IgD-negative memory B cell (primary cell): ENCODE data around the gene COL5A3. TPM values are rescaled to one million over a fixed set of nuclear protein-coding genes. Genes with fewer than 3 reads are reported as not detected.

Experiments
- H3K27ac Mint-ChIP-seq, 3 donors: one replicate each; pipeline ENCODE4 v1.8.0; 2020 to 2022; ENCODE audit warnings: mild to moderate bottlenecking in 3 of 3, mixed read lengths in 3 of 3, moderate library complexity in 1 of 3
- H3K27me3 Mint-ChIP-seq: one replicate; pipeline ENCODE4 v1.8.0; 2021; ENCODE audit warnings: mixed read lengths
- H3K36me3 Mint-ChIP-seq: one replicate; pipeline ENCODE4 v1.8.0; 2020; ENCODE audit warnings: mild to moderate bottlenecking, mixed read lengths
- H3K4me1 Mint-ChIP-seq, 3 donors: one replicate each; pipeline ENCODE4 v1.8.0; 2020 to 2022; ENCODE audit warnings: mixed read lengths in 3 of 3, mild to moderate bottlenecking in 1 of 3
- H3K4me3 Mint-ChIP-seq, 4 donors: one replicate each; pipeline ENCODE4 v1.8.0; 2020 to 2022; ENCODE audit warnings: mild to moderate bottlenecking in 4 of 4, mixed read lengths in 4 of 4, moderate library complexity in 3 of 4
- H3K9me3 Mint-ChIP-seq, 3 donors: one replicate each; pipeline ENCODE4 v1.8.0; 2020 to 2021; ENCODE audit warnings: mixed read lengths in 3 of 3, mild to moderate bottlenecking in 1 of 3
- polyA plus RNA-seq: library from polyadenylated mRNA; unstranded; fragments of 300-500 nt; fragmentation: Illumina TruSeq; gene quantifications from one replicate; pipeline ENCODE4 v1.2.3, GENCODE V29; 2021

The COL5A3 gene
- polyA plus RNA-seq, 1 donor from 2014 or later: not detected

- H3K4me3 Mint-ChIP-seq: no peak overlapping the region
These were observed 64.9 kb downstream of the COL5A3 start for GRCh38 chr19:9945319-9945966.

GRCh38 chr19:9943744-9944143 is 66.6 kb downstream of the COL5A3 start:
- H3K27ac Mint-ChIP-seq: no peak overlapping the region
- peaks cover 21% of the 10 kb centered on the region for H3K27me3 Mint-ChIP-seq
- peaks cover 1% of the 10 kb centered on the region for H3K36me3 Mint-ChIP-seq
- peaks cover 4 to 17% (median 12%) of the 10 kb centered on the region in 3 donors for H3K9me3 Mint-ChIP-seq
- H3K4me3 Mint-ChIP-seq: no peak overlapping the region
- H3K4me1 Mint-ChIP-seq: peaks cover 0 to 3% (median 0%) of the 10 kb centered on the region in 3 donors

More at GRCh38 chr19:9945319-9945966, 64.9 kb downstream of the COL5A3 start:
- Mint-ChIP-seq H3K36me3 (peaks cover 1% of the 10 kb centered on the region), H3K27me3 (peaks cover 12% of the 10 kb centered on the region), H3K4me1 (peaks cover 0 to 3% (median 0%) of the 10 kb centered on the region in 3 donors), H3K27ac (peak overlapping the region in 1 of 3 donors; percentile 2), H3K9me3 (peaks cover 4 to 17% (median 11%) of the 10 kb centered on the region in 3 donors)

- H3K9me3 Mint-ChIP-seq: peaks cover 4 to 17% (median 14%) of the 10 kb centered on the region in 3 donors
- H3K27ac Mint-ChIP-seq: no peak overlapping the region
- peaks cover 4 to 6% (median 5%) of the 10 kb centered on the region in 3 donors for H3K4me1 Mint-ChIP-seq
- peaks cover 1% of the 10 kb centered on the region for H3K36me3 Mint-ChIP-seq
- H3K4me3 Mint-ChIP-seq: no peak overlapping the region
- peaks cover 30% of the 10 kb centered on the region for H3K27me3 Mint-ChIP-seq
These were observed 68.6 kb downstream of the COL5A3 start for GRCh38 chr19:9941671-9942070.

- H3K27ac Mint-ChIP-seq: no peak overlapping the region
- H3K4me3 Mint-ChIP-seq: no peak overlapping the region
- peaks cover 30% of the 10 kb centered on the region for H3K27me3 Mint-ChIP-seq
- peaks cover 1% of the 10 kb centered on the region for H3K36me3 Mint-ChIP-seq
- peaks cover 5 to 6% (median 5%) of the 10 kb centered on the region in 3 donors for H3K4me1 Mint-ChIP-seq
- H3K9me3 Mint-ChIP-seq: peaks cover 4 to 17% (median 14%) of the 10 kb centered on the region in 3 donors
These were observed 69.1 kb downstream of the COL5A3 start for GRCh38 chr19:9941231-9941630.

GRCh38 chr19:9940778-9941177 is 69.5 kb downstream of the COL5A3 start:
- peaks cover 5 to 6% (median 5%) of the 10 kb centered on the region in 3 donors for H3K4me1 Mint-ChIP-seq

GRCh38 chr19:9939301-9939913 is 70.9 kb downstream of the COL5A3 start:
- Mint-ChIP-seq H3K27ac (peak overlapping the region in 1 of 3 donors; percentile 2), H3K4me1 (peaks cover 9 to 13% (median 11%) of the 10 kb centered on the region in 3 donors), H3K36me3 (peaks cover 2% of the 10 kb centered on the region), H3K4me3 (peak overlapping the region in 1 of 4 donors; percentile 3), H3K27me3 (peaks cover 44% of the 10 kb centered on the region), H3K9me3 (peaks cover 4 to 17% (median 14%) of the 10 kb centered on the region in 3 donors)

More at GRCh38 chr19:9940778-9941177, 69.5 kb downstream of the COL5A3 start:
- no peak overlapping the region for H3K27ac Mint-ChIP-seq
- peaks cover 1% of the 10 kb centered on the region for H3K36me3 Mint-ChIP-seq
- H3K4me3 Mint-ChIP-seq: peak overlapping the region in 1 of 4 donors; percentile 13
- peaks cover 31% of the 10 kb centered on the region for H3K27me3 Mint-ChIP-seq
- H3K9me3 Mint-ChIP-seq: peaks cover 4 to 17% (median 14%) of the 10 kb centered on the region in 3 donors

GRCh38 chr19:9937001-9937411 is 73.3 kb downstream of the COL5A3 start:
- Mint-ChIP-seq H3K4me3 (peak overlapping the region; percentile 48 to 87 (median 70)), H3K4me1 (peaks cover 9 to 20% (median 11%) of the 10 kb centered on the region in 3 donors), H3K9me3 (peaks cover 4 to 13% (median 7%) of the 10 kb centered on the region in 3 donors), H3K27me3 (peaks cover 53% of the 10 kb centered on the region), H3K36me3 (peaks cover 2% of the 10 kb centered on the region), H3K27ac (peak overlapping the region in 1 of 3 donors; percentile 36)

GRCh38 chr19:9936326-9937000 is 73.8 kb downstream of the COL5A3 start, which contains the start of gene OLFM2:
TSS of gene OLFM2 (minus strand) at chr19:9936515. CDS start at chr19:9936366, 149 bp downstream.
- peak within 1 kb of the TSS in 2 of 3 donors; percentile 36 to 45 for H3K27ac Mint-ChIP-seq
- H3K4me1 Mint-ChIP-seq: peaks cover 9 to 20% (median 11%) of the 10 kb centered on the region in 3 donors
- peaks cover 2% of the 10 kb centered on the region for H3K36me3 Mint-ChIP-seq
- peaks cover under 1 to 8% (median 6%) of the 10 kb centered on the region in 3 donors for H3K9me3 Mint-ChIP-seq
- H3K4me3 Mint-ChIP-seq: peak within 1 kb of the TSS; percentile 57 to 88 (median 77)
- H3K27me3 Mint-ChIP-seq: peaks cover 56% of the 10 kb centered on the region

GRCh38 chr19:9935506-9936325 is 74.6 kb downstream of the COL5A3 start:
- Mint-ChIP-seq H3K4me3 (peak overlapping the region; percentile 9 to 88 (median 69)), H3K4me1 (peaks cover 12 to 20% (median 14%) of the 10 kb centered on the region in 3 donors), H3K9me3 (peaks cover 0 to 4% (median under 1%) of the 10 kb centered on the region in 3 donors), H3K36me3 (peaks cover 2% of the 10 kb centered on the region), H3K27ac (peak overlapping the region in 2 of 3 donors; percentile 21 to 45), H3K27me3 (peaks cover 57% of the 10 kb centered on the region)

- Mint-ChIP-seq H3K27ac (peak overlapping the region in 2 of 3 donors; percentile 53 to 76), H3K4me1 (peaks cover 14 to 20% (median 14%) of the 10 kb centered on the region in 3 donors), H3K9me3 (peaks cover 0 to 2% (median 0%) of the 10 kb centered on the region in 3 donors), H3K27me3 (peaks cover 56% of the 10 kb centered on the region), H3K4me3 (peak overlapping the region in 2 of 4 donors; percentile 34 to 45), H3K36me3 (peaks cover 2% of the 10 kb centered on the region)
These were observed 76.0 kb downstream of the COL5A3 start for GRCh38 chr19:9934132-9934950.

GRCh38 chr19:9932835-9933234 is 77.5 kb downstream of the COL5A3 start:
- Mint-ChIP-seq H3K27me3 (peaks cover 52% of the 10 kb centered on the region), H3K9me3 (peaks cover 0 to 2% (median 0%) of the 10 kb centered on the region in 3 donors), H3K4me1 (peaks cover 14 to 20% (median 14%) of the 10 kb centered on the region in 3 donors), H3K27ac (peak overlapping the region in 1 of 3 donors; percentile 60), H3K4me3 (no peak overlapping the region), H3K36me3 (peaks cover 2% of the 10 kb centered on the region)

GRCh38 chr19:9931629-9932028 is 78.7 kb downstream of the COL5A3 start:
- H3K9me3 Mint-ChIP-seq: no peaks in the 10 kb centered on the region
- peaks cover 43% of the 10 kb centered on the region for H3K27me3 Mint-ChIP-seq
- H3K36me3 Mint-ChIP-seq: peaks cover 2% of the 10 kb centered on the region
- no peak overlapping the region for H3K27ac Mint-ChIP-seq
- H3K4me3 Mint-ChIP-seq: no peak overlapping the region
- H3K4me1 Mint-ChIP-seq: peaks cover 13 to 15% (median 14%) of the 10 kb centered on the region in 3 donors

- H3K36me3 Mint-ChIP-seq: no peaks in the 10 kb centered on the region
- H3K27ac Mint-ChIP-seq: no peak overlapping the region
- peaks cover 0 to 2% (median 1%) of the 10 kb centered on the region in 3 donors for H3K9me3 Mint-ChIP-seq
These were observed 86.9 kb downstream of the COL5A3 start for GRCh38 chr19:9923440-9923839.

More at GRCh38 chr19:9923440-9923839, 86.9 kb downstream of the COL5A3 start:
- H3K4me3 Mint-ChIP-seq: no peak overlapping the region
- H3K27me3 Mint-ChIP-seq: peaks cover 23% of the 10 kb centered on the region
- peaks cover 0 to 4% (median 4%) of the 10 kb centered on the region in 3 donors for H3K4me1 Mint-ChIP-seq
